Calu3 (cell line): Measurements from ENCODE around the gene MYL3. TPM values are rescaled to one million over a fixed set of nuclear protein-coding genes. Genes with fewer than 3 reads are reported as not detected.

Source experiments
- BruUV-seq: library from RNA; stranded (reverse); fragments of 400-500 nt; replicated peaks from 2 replicates; lab custom pipeline; 2021; lab: Mats Ljungman, UMichigan
- CTCF ChIA-PET: fragments of 300-600 bp; sonication (Branson Sonifier 250); formaldehyde crosslinking; loops from one replicate; lab custom pipeline; 2022; ENCODE audit warnings: antibody characterized with exemption; lab: Charles Lee
- DNase-seq: peaks from one replicate; pipeline ENCODE4 v3.0.0; 2022
- H3K27ac Mint-ChIP-seq: one replicate; pipeline ENCODE4 v1.8.0; 2022; ENCODE audit warnings: mixed read lengths; ENCODE audit not compliant: unreplicated experiment
- H3K27me3 Mint-ChIP-seq: one replicate; pipeline ENCODE4 v1.8.0; 2022; ENCODE audit warnings: mixed read lengths; ENCODE audit not compliant: unreplicated experiment
- H3K36me3 Mint-ChIP-seq: one replicate; pipeline ENCODE4 v1.8.0; 2022; ENCODE audit warnings: mild to moderate bottlenecking, moderate library complexity, mixed read lengths; ENCODE audit not compliant: insufficient read depth, unreplicated experiment
- H3K4me1 Mint-ChIP-seq: one replicate; pipeline ENCODE4 v1.8.0; 2022; ENCODE audit warnings: mild to moderate bottlenecking, low read depth, mixed read lengths; ENCODE audit not compliant: unreplicated experiment
- H3K4me3 Mint-ChIP-seq: one replicate; pipeline ENCODE4 v1.8.0; 2022; ENCODE audit warnings: mild to moderate bottlenecking, low read depth, moderate library complexity, mixed read lengths; ENCODE audit not compliant: unreplicated experiment
- H3K9me3 Mint-ChIP-seq: one replicate; pipeline ENCODE4 v1.8.0; 2022; ENCODE audit warnings: low read depth, mixed read lengths; ENCODE audit not compliant: unreplicated experiment
- CTCF ChIP-seq: fragments of 200-600 bp; IDR thresholded peaks from one replicate; pipeline ENCODE4 v1.8.0; 2022; ENCODE audit warnings: antibody characterized with exemption; ENCODE audit not compliant: unreplicated experiment
- intact Hi-C: fragments of 100-400 bp; cut with micrococcal nuclease; formaldehyde crosslinking; loops from one replicate; pipeline ENCODE4 v1.10.0; 2022; ENCODE audit not compliant: unreplicated experiment
- total RNA-seq: library from RNA; stranded (reverse); gene quantifications from 2 replicates; pipeline ENCODE4 v1.2.3, GENCODE V29; 2022

MYL3 gene
- total RNA-seq, 1 experiment from 2014 or later = not detected

GRCh38 chr3:46874430-46874829, 11.2 kb upstream of the MYL3 start:
- peaks cover 8% of the 10 kb centered on the region for H3K4me1 Mint-ChIP-seq
- H3K27me3 Mint-ChIP-seq = peaks cover 41% of the 10 kb centered on the region
- no peak overlapping the region for H3K27ac Mint-ChIP-seq
- H3K9me3 Mint-ChIP-seq = no peaks in the 10 kb centered on the region
- CTCF ChIA-PET = no interaction called here
- no peaks in the 10 kb centered on the region for H3K36me3 Mint-ChIP-seq
- no TSS peak for BruUV-seq
- TF ChIP-seq CTCF = no peak
- intact Hi-C loops = no loop called here
- no peak for DNase-seq
- H3K4me3 Mint-ChIP-seq = no peak overlapping the region

GRCh38 chr3:46873521-46873920, 10.3 kb upstream of the MYL3 start:
- intact Hi-C loops = no loop called here

GRCh38 chr3:46871222-46871621, 8.0 kb upstream of the MYL3 start:
- DNase-seq = no peak
- no peaks in the 10 kb centered on the region for H3K9me3 Mint-ChIP-seq
- intact Hi-C loops = no loop called here
- CTCF ChIA-PET = interaction anchor here (1.2 to 1.4 kb wide), 2 partner anchors 8 to 23 kb away, joined by 3 to 4 read pairs; partner anchors contain the start of gene MYL3
- H3K27me3 Mint-ChIP-seq = peaks cover 51% of the 10 kb centered on the region
- no peak for TF ChIP-seq CTCF
- BruUV-seq = no TSS peak
- no peaks in the 10 kb centered on the region for H3K4me1 Mint-ChIP-seq
- H3K27ac Mint-ChIP-seq = no peak overlapping the region
- H3K36me3 Mint-ChIP-seq = no peaks in the 10 kb centered on the region
- H3K4me3 Mint-ChIP-seq = no peak overlapping the region

More at GRCh38 chr3:46873521-46873920, 10.3 kb upstream of the MYL3 start:
- BruUV-seq = no TSS peak
- DNase-seq = no peak
- Mint-ChIP-seq H3K27ac (no peak overlapping the region), H3K36me3 (no peaks in the 10 kb centered on the region), H3K27me3 (peaks cover 50% of the 10 kb centered on the region), H3K4me3 (no peak overlapping the region), H3K9me3 (no peaks in the 10 kb centered on the region), H3K4me1 (peaks cover under 1% of the 10 kb centered on the region)
- CTCF ChIA-PET = no interaction called here
- no peak for TF ChIP-seq CTCF

- no peaks in the 10 kb centered on the region for H3K36me3 Mint-ChIP-seq
- H3K4me1 Mint-ChIP-seq = no peaks in the 10 kb centered on the region
- H3K27ac Mint-ChIP-seq = no peak overlapping the region
- H3K9me3 Mint-ChIP-seq = no peaks in the 10 kb centered on the region
- intact Hi-C loops = no loop called here
- H3K27me3 Mint-ChIP-seq = peaks cover 51% of the 10 kb centered on the region
- no peak overlapping the region for H3K4me3 Mint-ChIP-seq
- CTCF ChIA-PET = interaction anchor here (1.2 to 1.4 kb wide), 2 partner anchors 8 to 24 kb away, joined by 3 to 4 read pairs; partner anchors contain the start of gene MYL3
- BruUV-seq = no TSS peak
- DNase-seq = no peak
- no peak for TF ChIP-seq CTCF
Measured at GRCh38 chr3:46870651-46871050, 7.4 kb upstream of the MYL3 start.
